GM18519 (cell line): ENCODE results near the gene DIPK1C.

Experiments used
- ATAC-seq: cut with Tn5 transposase; IDR thresholded peaks from one replicate; pipeline ENCODE4 v1.9.1; 2021; ENCODE audit warnings: mild to moderate bottlenecking, moderate library complexity; ENCODE audit not compliant: unreplicated experiment, low FRiP score

The DIPK1C gene

GRCh38 chr18:74486119-74486849 is 29.2 kb upstream of the DIPK1C start:
- ATAC-seq = no peak

DNA sequence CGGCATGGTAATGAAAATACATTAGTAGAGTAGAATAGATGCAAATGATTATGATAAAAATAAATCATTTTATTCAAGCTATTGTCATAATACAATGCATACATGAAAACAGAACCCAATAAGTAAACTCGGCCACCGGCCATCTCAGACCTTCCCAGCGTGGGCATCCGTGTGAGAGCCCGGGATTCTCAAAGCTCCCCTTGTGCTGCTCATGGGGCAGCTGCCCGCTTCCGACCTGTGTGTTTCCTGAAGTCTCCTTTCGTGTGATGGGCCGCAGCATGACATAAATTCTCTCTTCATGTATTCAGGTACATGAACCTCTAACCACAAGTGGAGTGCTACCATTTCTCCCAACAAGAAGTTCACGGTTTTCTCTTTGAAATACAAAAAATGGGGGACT is 25.6 kb upstream of the DIPK1C start:
- ATAC-seq = no peak

DNA sequence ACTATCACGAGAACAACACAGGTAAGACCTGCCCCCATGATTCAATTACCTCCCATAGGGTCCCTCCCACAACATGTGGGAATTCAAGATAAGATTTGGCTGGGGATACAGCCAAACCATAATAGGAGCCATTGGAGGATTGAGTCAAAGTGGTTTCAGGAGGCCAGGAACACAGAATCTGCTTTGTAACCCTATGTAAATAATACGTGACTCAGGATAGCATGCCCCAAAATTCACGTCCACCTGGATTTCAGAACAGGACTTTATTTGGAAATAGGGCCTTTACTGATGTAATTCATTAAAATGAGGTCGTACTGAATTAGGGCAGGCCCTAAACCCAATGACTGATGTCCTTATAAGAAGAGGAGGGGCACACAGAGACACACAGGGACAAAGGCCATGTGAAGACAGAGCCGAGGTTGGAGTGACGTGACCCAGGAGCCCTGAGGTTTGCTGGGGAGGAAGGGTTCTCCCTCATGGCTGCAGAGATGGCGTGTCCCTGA is 23.1 kb upstream of the DIPK1C start:
- ATAC-seq = no peak

- ATAC-seq = no peak
Observed at GRCh38 chr18:74479486-74480148, 22.5 kb upstream of the DIPK1C start.

GRCh38 chr18:74478880-74479279 is 21.8 kb upstream of the DIPK1C start:
- ATAC-seq = no peak

DNA sequence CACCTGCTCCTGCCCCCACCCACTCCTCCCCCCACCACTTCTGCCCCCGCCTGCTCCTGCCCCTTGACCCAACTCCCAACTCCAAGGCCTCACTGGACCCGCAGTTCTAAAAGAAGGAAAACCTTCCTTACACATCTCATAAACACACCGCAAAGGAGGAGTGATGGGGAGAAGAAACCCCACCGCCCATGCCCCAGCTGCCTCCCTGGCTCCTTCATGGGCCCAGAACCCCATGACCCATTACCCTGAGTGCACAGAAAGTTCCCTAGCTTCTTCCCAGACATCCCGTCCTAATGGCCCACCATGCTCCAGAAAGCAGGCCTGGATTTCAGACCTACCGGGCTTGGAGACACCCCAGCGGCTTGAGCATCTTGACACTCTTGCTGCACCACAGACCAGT is 21.2 kb upstream of the DIPK1C start:
- no peak for ATAC-seq

GRCh38 chr18:74477771-74478170 is 20.7 kb upstream of the DIPK1C start:
- ATAC-seq = no peak

DNA sequence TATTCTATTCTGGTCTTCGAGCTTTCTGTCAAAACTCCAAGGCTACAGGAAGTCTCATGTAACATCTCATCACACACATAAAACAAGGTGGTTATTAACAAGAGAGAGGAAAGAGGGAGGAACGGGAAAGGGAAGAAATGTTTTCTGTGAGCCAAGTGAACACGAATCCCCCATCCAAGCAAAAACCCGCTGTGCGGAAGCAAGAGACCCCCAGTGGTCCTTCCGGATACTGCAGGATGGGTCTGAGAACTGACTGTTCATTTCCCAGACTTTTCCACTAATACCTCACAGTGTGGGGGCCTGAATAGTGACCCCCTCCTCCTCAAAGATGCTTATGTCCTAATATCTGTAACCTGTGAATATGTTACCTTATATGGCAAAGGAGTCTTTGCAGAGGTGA is 19.0 kb upstream of the DIPK1C start:
- no peak for ATAC-seq

DNA sequence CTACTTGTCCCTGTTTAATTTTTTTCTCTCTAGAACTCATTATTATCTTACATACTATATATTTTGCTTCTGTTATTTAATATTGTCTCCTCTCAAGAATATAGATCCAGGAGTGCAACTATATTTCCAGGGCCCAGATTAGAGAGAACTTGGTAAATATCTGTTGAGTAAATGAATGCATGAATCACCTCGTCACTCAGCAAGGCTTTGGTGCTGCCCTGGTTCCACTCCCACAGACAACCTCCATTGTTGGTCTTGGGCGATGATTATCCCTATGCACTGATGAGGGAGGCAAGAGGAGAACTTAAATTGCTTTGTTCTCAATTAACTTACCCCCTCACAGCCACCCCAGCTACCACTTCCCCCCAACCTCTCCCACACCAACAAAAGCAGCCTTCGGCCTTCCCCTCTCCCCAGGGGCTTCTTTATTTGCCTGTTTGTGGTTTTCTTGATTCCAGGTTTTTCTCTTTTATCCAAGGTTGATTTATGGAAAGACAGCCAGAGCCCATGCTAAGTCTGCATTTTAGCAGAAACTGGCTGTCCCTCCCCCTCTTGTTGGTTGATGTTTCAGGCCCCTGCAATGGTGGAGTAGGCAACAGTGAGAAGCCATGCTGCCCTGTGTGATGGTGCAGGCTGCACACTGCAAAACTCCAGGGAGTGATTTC is 17.0 kb upstream of the DIPK1C start:
- no peak for ATAC-seq

GRCh38 chr18:74472312-74472711 is 15.2 kb upstream of the DIPK1C start:
- ATAC-seq = no peak

GRCh38 chr18:74468547-74469061 is 11.5 kb upstream of the DIPK1C start:
- no peak for ATAC-seq

GRCh38 chr18:74465775-74466174 is 8.7 kb upstream of the DIPK1C start:
- ATAC-seq = no peak

DNA sequence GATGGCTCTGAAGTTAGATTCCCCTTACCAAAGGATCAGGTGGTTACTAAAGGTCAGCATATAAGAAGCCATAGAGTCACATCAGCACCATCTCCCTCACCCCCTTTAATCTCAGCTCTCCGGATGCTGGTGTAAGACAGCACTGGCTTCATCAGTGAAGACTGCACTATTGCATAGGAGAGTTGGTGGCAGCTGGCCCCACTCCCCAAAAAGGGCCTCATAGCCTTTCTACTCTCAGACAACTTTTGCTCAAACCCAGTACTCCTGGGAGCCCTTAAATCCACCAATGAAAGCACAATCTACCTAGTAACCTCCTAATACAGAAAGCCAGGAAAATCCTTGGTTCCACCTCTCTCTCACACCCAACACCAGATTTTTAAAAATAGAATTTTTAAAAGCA is 6.9 kb upstream of the DIPK1C start:
- ATAC-seq = no peak

GRCh38 chr18:74463254-74463653 is 6.1 kb upstream of the DIPK1C start:
- ATAC-seq = no peak

GRCh38 chr18:74460825-74461224 is 3.7 kb upstream of the DIPK1C start:
- ATAC-seq = no peak

- no peak for ATAC-seq
Observed at GRCh38 chr18:74459889-74460288, 2.8 kb upstream of the DIPK1C start.

GRCh38 chr18:74457725-74458421 is 765 bp upstream of the DIPK1C start:
- no peak for ATAC-seq

- ATAC-seq = no peak
Observed at GRCh38 chr18:74456349-74457042, 612 bp downstream of the DIPK1C start.

- no peak for ATAC-seq
Observed at GRCh38 chr18:74456017-74456348, 1.1 kb downstream of the DIPK1C start.

DNA sequence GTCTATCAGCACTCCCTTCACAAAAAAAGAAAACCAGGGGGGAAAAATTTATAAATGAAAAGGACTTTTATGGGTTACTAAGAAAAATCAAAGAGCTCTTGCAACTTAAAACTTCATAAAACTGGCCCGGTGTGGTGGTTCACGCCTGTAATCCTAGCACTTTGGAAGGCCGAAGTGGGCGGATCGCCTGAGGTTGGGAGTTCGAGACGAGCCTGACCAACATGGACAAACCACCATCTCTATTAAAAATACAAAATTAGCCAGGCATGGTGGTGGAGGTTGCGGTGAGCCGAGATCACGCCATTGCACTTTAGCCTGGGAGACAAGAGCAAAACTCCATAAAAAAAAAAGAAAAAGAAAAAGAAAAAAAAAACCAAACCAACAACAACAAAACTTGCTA is 1.7 kb downstream of the DIPK1C start:
- no peak for ATAC-seq
